Skeletal muscle satellite cell (primary cell): ENCODE measurements around the gene CDS2.

Source experiments
- H3K27me3 ChIP-seq: 2 replicates; pipeline ENCODE4 v1.7.0; 2013; ENCODE audit warnings: low read length; ENCODE audit not compliant: control insufficient read depth, insufficient read depth
- H3K36me3 ChIP-seq: 2 replicates; pipeline ENCODE4 v1.7.0; 2013; ENCODE audit warnings: mild to moderate bottlenecking, control low read depth, low read length; ENCODE audit not compliant: insufficient read depth
- H3K4me1 ChIP-seq: 2 replicates; pipeline ENCODE4 v1.7.0; 2013; ENCODE audit warnings: low read length; ENCODE audit not compliant: control insufficient read depth, insufficient read depth
- H3K4me2 ChIP-seq: 2 replicates; pipeline ENCODE4 v1.7.0; 2013; ENCODE audit warnings: mild to moderate bottlenecking, low read length
- H3K4me3 ChIP-seq: 2 replicates; pipeline ENCODE4 v1.7.0; 2013; ENCODE audit warnings: low read length
- H3K9ac ChIP-seq: 2 replicates; pipeline ENCODE4 v1.7.0; 2013; ENCODE audit warnings: mild to moderate bottlenecking, low read depth, low read length, moderate library complexity
- H3K9me3 ChIP-seq: replicated peaks from 2 replicates; pipeline ENCODE4 v1.7.0; 2013; ENCODE audit warnings: mild to moderate bottlenecking, control low read depth, low read length

CDS2 gene

GRCh38 chr20:5155404-5155803 lies 28.6 kb downstream of the CDS2 start:
- no peak overlapping the region for H3K4me3 ChIP-seq
- H3K4me1 ChIP-seq: peaks cover 33% of the 10 kb centered on the region
- H3K9ac ChIP-seq: no peak overlapping the region
- H3K27me3 ChIP-seq: no peaks in the 10 kb centered on the region
- no peaks in the 10 kb centered on the region for H3K36me3 ChIP-seq
- no peak overlapping the region for H3K4me2 ChIP-seq
- H3K9me3 ChIP-seq: no peaks in the 10 kb centered on the region

GRCh38 chr20:5156675-5157448 lies 30.1 kb downstream of the CDS2 start:
- no peaks in the 10 kb centered on the region for H3K9me3 ChIP-seq
- H3K4me2 ChIP-seq: peak overlapping the region; percentile 40
- H3K9ac ChIP-seq: no peak overlapping the region
- no peaks in the 10 kb centered on the region for H3K36me3 ChIP-seq
- peaks cover 26% of the 10 kb centered on the region for H3K4me1 ChIP-seq
- H3K27me3 ChIP-seq: no peaks in the 10 kb centered on the region
- H3K4me3 ChIP-seq: no peak overlapping the region

- Histone ChIP-seq H3K4me3 (no peak overlapping the region), H3K36me3 (no peaks in the 10 kb centered on the region), H3K9ac (no peak overlapping the region), H3K4me2 (no peak overlapping the region), H3K27me3 (no peaks in the 10 kb centered on the region), H3K9me3 (no peaks in the 10 kb centered on the region), H3K4me1 (peaks cover 21% of the 10 kb centered on the region)
Observed at GRCh38 chr20:5159928-5160327, 33.1 kb downstream of the CDS2 start.

- Histone ChIP-seq H3K9ac (no peak overlapping the region), H3K4me2 (no peak overlapping the region), H3K27me3 (no peaks in the 10 kb centered on the region), H3K36me3 (no peaks in the 10 kb centered on the region), H3K9me3 (no peaks in the 10 kb centered on the region), H3K4me1 (peaks cover 16% of the 10 kb centered on the region), H3K4me3 (no peak overlapping the region)
Observed at GRCh38 chr20:5160882-5161281, 34.1 kb downstream of the CDS2 start.

GRCh38 chr20:5161536-5162164 lies 34.8 kb downstream of the CDS2 start:
- H3K4me3 ChIP-seq: no peak overlapping the region

GRCh38 chr20:5164645-5165625 lies 38.1 kb downstream of the CDS2 start:
- H3K4me1 ChIP-seq: peaks cover 16% of the 10 kb centered on the region
- H3K9ac ChIP-seq: no peak overlapping the region

More at GRCh38 chr20:5161536-5162164, 34.8 kb downstream of the CDS2 start:
- Histone ChIP-seq H3K9ac (no peak overlapping the region), H3K27me3 (no peaks in the 10 kb centered on the region), H3K4me2 (no peak overlapping the region), H3K9me3 (no peaks in the 10 kb centered on the region), H3K4me1 (peaks cover 8% of the 10 kb centered on the region), H3K36me3 (no peaks in the 10 kb centered on the region)

GRCh38 chr20:5168651-5169396 lies 42.0 kb downstream of the CDS2 start:
- peak overlapping the region; percentile 0 for H3K9ac ChIP-seq
- H3K36me3 ChIP-seq: no peaks in the 10 kb centered on the region
- no peaks in the 10 kb centered on the region for H3K27me3 ChIP-seq
- H3K4me2 ChIP-seq: peak overlapping the region; percentile 60
- peaks cover 29% of the 10 kb centered on the region for H3K4me1 ChIP-seq
- H3K9me3 ChIP-seq: no peaks in the 10 kb centered on the region
- no peak overlapping the region for H3K4me3 ChIP-seq

More at GRCh38 chr20:5164645-5165625, 38.1 kb downstream of the CDS2 start:
- no peaks in the 10 kb centered on the region for H3K36me3 ChIP-seq
- no peaks in the 10 kb centered on the region for H3K27me3 ChIP-seq
- no peaks in the 10 kb centered on the region for H3K9me3 ChIP-seq
- no peak overlapping the region for H3K4me3 ChIP-seq
- H3K4me2 ChIP-seq: no peak overlapping the region

- Histone ChIP-seq H3K4me1 (peaks cover 29% of the 10 kb centered on the region), H3K9me3 (no peaks in the 10 kb centered on the region), H3K4me2 (no peak overlapping the region), H3K36me3 (peaks cover 6% of the 10 kb centered on the region), H3K27me3 (no peaks in the 10 kb centered on the region), H3K9ac (no peak overlapping the region), H3K4me3 (no peak overlapping the region)
Observed at GRCh38 chr20:5170341-5170740, 43.5 kb downstream of the CDS2 start.

- Histone ChIP-seq H3K4me1 (peaks cover 29% of the 10 kb centered on the region), H3K4me2 (no peak overlapping the region), H3K9ac (no peak overlapping the region), H3K36me3 (peaks cover 6% of the 10 kb centered on the region), H3K4me3 (no peak overlapping the region), H3K27me3 (no peaks in the 10 kb centered on the region), H3K9me3 (no peaks in the 10 kb centered on the region)
Observed at GRCh38 chr20:5171064-5171789, 44.4 kb downstream of the CDS2 start.

GRCh38 chr20:5171790-5172164 lies 45.0 kb downstream of the CDS2 start:
- Histone ChIP-seq H3K9me3 (no peaks in the 10 kb centered on the region), H3K4me3 (no peak overlapping the region), H3K4me1 (peaks cover 29% of the 10 kb centered on the region)

More at GRCh38 chr20:5171790-5172164, 45.0 kb downstream of the CDS2 start:
- Histone ChIP-seq H3K27me3 (no peaks in the 10 kb centered on the region), H3K36me3 (peaks cover 11% of the 10 kb centered on the region), H3K4me2 (no peak overlapping the region), H3K9ac (no peak overlapping the region)
